ENCODE results near the gene BCL3.
"Not testable (repeated sequence)": the region's sequence is repeated elsewhere in the genome, so short reads cannot be mapped to it uniquely, and the experiment has no call there.

The BCL3 gene

DNA sequence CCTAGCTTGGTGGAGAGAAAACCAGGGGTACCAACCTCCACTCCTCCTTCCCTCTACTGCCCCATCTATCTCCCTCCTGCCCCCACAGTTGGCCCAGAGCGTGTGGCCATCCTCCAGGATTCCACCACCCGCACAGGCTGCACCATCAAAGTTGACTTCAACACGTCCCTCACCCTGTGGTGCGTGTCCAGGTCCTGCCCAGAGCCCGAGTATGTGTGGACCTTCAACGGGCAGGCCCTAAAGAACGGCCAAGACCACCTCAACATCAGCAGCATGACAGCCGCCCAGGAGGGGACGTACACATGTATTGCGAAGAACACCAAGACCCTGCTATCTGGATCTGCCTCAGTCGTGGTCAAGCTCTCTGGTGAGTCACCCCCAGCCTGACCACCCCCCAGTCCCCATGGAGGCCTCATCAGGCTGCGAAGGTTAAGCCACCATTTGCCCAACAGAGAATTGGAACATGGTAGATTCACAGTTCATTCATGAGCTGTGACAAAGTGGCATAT, 43.0 kb upstream of the BCL3 start:
- TF ChIP-seq, protein P1, sequence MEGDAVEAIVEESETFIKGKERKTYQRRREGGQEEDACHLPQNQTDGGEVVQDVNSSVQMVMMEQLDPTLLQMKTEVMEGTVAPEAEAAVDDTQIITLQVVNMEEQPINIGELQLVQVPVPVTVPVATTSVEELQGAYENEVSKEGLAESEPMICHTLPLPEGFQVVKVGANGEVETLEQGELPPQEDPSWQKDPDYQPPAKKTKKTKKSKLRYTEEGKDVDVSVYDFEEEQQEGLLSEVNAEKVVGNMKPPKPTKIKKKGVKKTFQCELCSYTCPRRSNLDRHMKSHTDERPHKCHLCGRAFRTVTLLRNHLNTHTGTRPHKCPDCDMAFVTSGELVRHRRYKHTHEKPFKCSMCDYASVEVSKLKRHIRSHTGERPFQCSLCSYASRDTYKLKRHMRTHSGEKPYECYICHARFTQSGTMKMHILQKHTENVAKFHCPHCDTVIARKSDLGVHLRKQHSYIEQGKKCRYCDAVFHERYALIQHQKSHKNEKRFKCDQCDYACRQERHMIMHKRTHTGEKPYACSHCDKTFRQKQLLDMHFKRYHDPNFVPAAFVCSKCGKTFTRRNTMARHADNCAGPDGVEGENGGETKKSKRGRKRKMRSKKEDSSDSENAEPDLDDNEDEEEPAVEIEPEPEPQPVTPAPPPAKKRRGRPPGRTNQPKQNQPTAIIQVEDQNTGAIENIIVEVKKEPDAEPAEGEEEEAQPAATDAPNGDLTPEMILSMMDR (conservative IDR thresholded peaks at IDR 0.05): no peak
- no peak for TF ChIP-seq ZFX (IDR thresholded peaks at IDR 0.05)
- H3K27ac ChIP-seq: no peak overlapping the region

DNA sequence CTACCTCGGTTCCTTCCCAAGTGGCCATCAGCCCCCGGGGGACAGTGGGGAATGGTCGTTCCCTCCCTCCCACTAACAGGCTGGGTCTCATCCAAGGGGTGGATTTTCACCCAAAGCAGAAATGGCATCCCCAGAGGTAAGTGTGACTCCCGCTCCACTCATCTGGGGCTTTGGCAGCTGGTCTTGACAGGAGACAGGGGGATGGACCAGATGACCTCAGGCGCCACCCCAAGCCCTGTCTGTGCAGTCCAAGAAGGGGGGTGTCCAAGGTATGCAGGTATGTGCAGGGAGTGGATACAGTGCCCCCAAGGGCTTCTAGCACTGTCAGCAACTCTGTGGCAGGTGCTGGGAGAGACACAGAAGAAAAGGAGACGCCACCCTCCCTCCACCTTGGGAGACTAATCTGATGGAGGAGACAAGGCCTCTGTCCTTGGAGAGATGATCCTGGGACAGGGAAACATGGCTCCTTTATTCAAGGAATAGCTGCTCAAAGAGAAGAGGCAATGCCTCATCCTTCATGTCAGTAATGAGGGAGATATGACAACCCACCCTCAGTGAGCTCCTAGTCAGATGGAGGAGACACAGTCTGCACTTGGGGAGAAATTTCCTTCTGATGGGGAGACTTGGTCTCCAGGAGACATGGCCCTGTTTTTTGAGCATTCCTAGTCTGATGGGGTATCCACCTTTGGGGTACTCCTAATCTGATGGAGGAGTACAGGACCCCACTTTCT, 41.8 kb upstream of the BCL3 start:
- TF ChIP-seq, protein P1 (conservative IDR thresholded peaks at IDR 0.05): no peak
- no peak for TF ChIP-seq ZFX (IDR thresholded peaks at IDR 0.05)
- no peak overlapping the region for H3K27ac ChIP-seq

DNA sequence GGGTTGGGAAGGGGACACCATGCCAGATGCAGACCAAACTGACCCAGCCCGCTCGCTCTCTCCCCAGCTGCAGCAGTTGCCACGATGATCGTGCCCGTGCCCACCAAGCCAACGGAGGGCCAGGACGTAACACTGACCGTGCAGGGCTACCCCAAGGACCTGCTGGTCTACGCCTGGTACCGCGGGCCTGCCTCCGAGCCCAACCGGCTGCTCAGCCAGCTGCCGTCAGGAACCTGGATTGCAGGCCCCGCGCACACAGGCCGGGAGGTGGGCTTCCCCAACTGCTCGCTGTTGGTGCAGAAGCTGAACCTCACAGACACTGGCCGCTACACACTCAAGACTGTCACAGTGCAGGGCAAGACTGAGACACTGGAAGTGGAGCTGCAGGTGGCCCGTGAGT, 40.7 kb upstream of the BCL3 start:
- TF ChIP-seq, protein P1 (conservative IDR thresholded peaks at IDR 0.05): no peak
- TF ChIP-seq ZFX (IDR thresholded peaks at IDR 0.05): no peak
- no peak overlapping the region for H3K27ac ChIP-seq

DNA sequence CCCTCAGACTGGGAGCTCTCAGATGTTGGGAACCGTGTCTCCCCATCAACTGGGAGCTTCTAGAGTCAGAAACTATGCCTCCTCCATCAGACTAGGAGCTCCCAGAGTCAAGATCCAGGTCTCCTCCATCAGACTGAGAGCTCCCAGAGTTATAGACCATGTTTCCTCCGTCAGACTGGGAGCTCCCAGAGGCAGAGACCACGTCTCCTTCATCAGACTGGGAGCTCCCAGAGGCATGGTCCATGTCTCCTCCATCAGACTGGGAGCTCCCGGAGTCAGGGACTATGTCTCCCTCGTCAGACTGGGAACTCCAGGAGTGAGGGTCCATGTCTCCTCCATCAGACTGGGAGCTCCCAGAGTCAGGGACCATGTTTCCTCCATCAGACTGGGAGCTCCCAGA, 39.6 kb upstream of the BCL3 start:
- no peak overlapping the region for H3K27ac ChIP-seq
- no peak for TF ChIP-seq ZFX (IDR thresholded peaks at IDR 0.05)
- TF ChIP-seq, protein P1 (conservative IDR thresholded peaks at IDR 0.05): no peak

DNA sequence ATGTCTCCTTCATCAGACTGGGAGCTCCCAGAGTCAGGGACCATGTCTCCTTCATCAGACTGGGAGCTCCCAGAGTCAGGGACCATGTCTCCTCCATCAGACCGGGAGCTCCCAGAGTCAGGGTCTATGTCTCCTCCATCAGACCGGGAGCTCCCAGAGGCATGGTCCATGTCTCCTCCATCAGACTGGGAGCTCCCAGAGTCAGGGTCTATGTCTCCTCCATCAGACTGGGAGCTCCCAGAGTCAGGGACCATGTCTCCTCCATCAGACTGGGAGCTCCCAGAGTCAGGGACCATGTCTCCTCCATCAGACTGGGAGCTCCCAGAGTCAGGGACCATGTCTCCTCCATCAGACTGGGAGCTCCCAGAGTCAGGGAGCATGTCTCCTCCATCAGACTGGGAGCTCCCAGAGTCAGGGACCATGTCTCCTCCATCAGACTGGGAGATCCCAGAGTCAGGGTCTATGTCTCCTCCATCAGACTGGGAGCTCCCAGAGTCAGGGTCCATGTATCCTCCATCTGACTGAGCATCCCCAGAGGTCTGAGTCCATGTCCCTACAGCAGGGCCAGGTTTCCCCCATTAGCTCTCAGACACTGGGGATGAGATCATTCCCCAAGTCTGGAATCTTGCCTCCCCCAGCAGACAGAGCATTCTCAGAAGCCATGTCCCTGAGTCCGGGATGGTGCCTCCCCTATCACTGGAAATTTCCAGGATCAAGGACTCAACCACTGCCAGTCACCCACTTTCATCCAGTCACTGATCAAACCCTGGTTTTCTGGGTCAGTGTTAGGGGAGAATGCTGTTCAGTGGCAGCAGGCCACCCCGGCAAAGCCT, 38.9 kb upstream of the BCL3 start:
- not testable (repeated sequence) for H3K27ac ChIP-seq

DNA sequence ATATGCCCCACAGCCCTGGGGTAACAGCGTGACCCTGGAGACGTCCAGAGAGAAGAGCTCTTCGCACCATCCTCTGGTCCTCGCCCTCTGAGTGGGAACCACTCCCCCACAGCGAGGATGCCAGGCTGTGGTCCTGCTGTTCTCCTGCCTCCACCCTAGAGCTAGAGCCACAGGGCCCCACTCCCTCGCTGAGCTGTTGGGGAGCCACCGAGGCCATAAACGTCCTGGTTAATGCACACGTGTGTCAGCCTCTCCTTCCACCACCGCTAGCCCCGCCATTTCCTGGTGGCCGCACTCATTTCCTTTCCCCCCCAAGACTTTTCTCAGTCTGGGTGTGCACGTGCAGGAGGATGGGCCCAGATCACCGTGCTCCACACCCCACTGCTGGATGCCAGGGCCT, 38.0 kb upstream of the BCL3 start:
- no peak overlapping the region for H3K27ac ChIP-seq
- TF ChIP-seq ZFX (IDR thresholded peaks at IDR 0.05): no peak
- TF ChIP-seq, protein P1 (conservative IDR thresholded peaks at IDR 0.05): no peak

DNA sequence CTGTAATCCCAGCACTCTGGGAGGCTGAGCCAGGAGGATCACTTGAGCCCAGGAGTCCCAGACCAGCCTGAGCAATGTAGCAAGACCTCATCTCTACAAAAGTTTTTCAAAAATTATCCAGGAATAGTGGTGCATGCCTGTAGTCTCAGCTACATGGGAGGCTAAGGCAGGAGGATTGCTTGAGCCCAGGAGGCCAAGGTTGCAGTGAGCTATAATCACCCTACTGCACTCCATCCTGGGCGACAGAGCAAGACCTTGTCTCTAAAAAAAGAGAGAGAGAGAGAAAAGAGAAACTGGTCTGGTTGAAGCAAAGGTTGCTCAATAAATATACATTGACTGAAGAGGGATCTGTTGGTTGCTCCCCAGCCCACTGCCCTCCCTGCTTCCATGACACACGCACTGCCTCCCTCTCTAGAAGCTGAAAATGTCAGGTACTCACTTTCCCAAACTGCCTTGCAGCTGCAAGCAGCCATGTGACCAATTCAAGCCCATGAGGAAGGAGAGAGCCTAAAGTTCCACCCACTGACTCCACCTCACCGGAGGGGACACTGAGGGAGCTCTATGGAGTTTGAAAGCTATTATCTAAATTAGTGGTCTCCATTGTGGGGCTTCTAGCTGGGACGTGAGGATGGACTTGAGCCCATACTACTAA, 35.5 kb upstream of the BCL3 start:
- TF ChIP-seq ZFX (IDR thresholded peaks at IDR 0.05): no peak
- TF ChIP-seq, protein P1 (conservative IDR thresholded peaks at IDR 0.05): no peak
- no peak overlapping the region for H3K27ac ChIP-seq

Measured in C4-2B (cell line).